Testis (tissue), 3 donors: Measurements from ENCODE around the gene CATSPER1. TPM values are rescaled to one million over a fixed set of nuclear protein-coding genes. Genes with fewer than 3 reads are reported as not detected.

ENCODE experiments used
- DNase-seq: peaks from one replicate; pipeline ENCODE4 v3.0.0-alpha.2; 2019
- H3K27ac ChIP-seq, 2 donors: fragments of 200-600 bp; sonication (generic); one replicate each; pipeline ENCODE4 v1.5.1; 2019
- H3K27me3 ChIP-seq: fragments of 200-600 bp; sonication (generic); one replicate; pipeline ENCODE4 v1.5.1; 2019
- H3K36me3 ChIP-seq: fragments of 200-600 bp; sonication (generic); one replicate; pipeline ENCODE4 v1.5.1; 2017; ENCODE audit warnings: low read depth; ENCODE audit errors: missing control alignments
- H3K4me1 ChIP-seq: fragments of 200-600 bp; sonication (generic); one replicate; pipeline ENCODE4 v1.5.1; 2019
- H3K4me3 ChIP-seq, 2 donors: fragments of 200-600 bp; sonication (generic); one replicate each; pipeline ENCODE4 v1.5.1; 2017 to 2019
- H3K9me3 ChIP-seq: fragments of 200-600 bp; sonication (generic); one replicate; pipeline ENCODE4 v1.5.1; 2017
- POLR2A ChIP-seq: fragments of 450-650 bp; IDR thresholded peaks from one replicate; pipeline ENCODE4 v1.6.1; 2017; ENCODE audit warnings: antibody characterized with exemption, mild to moderate bottlenecking, moderate library complexity
- WGBS, 2 donors: methylation state at CpG; one replicate each; pipeline ENCODE4 v1.1.5; 2018; 5-methylcytosine and 5-hydroxymethylcytosine counted together
- intact Hi-C: fragments of 100-400 bp; cut with DNase I; formaldehyde crosslinking; loops from one replicate; pipeline ENCODE4 v1.15.1; 2023; ENCODE audit warnings: low total_unique reads
- polyA plus RNA-seq: library from polyadenylated mRNA; stranded (reverse); fragments of 350-450 nt; fragmentation: Illumina TruSeq; extraction: RNeasy Lipid Tissue Mini Kit (QIAGEN cat#74804); gene quantifications from one replicate; pipeline ENCODE4 v1.2.3, GENCODE V29; 2014; ENCODE audit warnings: low read depth, low replicate concordance; ENCODE audit not compliant: insufficient read depth
- total RNA-seq, 2 donors: library from RNA; depleted of rRNA; stranded (reverse); fragments of >200 nt; gene quantifications; one replicate each; pipeline ENCODE4 v1.2.3, GENCODE V29; 2016
- TF ChIP-seq, protein P1 (sequence below), 3 experiments: fragments of 450-650 bp in 2 of 3; fragments of 200-600 bp in 1 of 3; sonication (generic) in 1 of 3; IDR thresholded peaks; one replicate each; pipeline ENCODE4 v1.5.1; 2016 to 2019; ENCODE audit warnings: antibody characterized with exemption in 3 of 3, mild to moderate bottlenecking in 2 of 3, moderate library complexity in 1 of 3

The CATSPER1 gene
- total and polyA plus RNA-seq, 3 donors from 2014 or later: 8.9 to 33.7 (median 12.5) TPM

DNA sequence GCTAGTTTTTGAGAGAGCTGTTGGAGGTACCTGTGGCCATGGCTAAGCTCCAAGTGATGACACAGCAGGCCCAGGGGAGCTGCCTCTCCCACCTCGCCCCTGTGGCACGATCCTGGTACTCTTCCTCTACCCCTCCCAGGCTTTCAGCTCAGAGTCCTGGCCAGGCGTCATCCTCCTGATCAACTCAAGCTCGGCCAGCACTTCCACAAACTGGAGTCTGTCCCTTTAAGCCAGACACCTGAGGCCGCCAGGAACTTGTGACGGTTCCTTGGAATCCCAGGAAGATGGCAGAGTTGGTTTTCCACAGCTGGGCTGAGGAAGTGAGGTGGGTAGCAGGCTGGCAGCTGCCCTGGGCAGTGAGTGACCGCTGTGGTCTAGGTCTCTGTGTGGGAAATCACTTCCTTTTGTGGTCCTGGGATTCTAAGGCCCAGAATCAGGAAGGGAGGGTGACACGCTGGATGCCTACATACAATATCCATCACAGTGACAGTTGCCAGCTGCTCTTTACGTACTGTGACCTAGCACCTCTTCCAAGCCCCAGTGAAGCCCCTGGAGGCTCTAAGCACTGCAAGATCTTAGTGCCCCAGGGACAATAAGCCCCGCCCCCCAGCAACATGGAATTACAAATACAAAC is 17.7 kb downstream of the CATSPER1 start:
- no peaks in the 10 kb centered on the region for H3K9me3 ChIP-seq
- peaks cover 11% of the 10 kb centered on the region for H3K4me1 ChIP-seq
- 63 to 74% methylated on average over 10 of the region's 10 CpGs for WGBS, 2 donors
- H3K27me3 ChIP-seq: no peaks in the 10 kb centered on the region
- H3K36me3 ChIP-seq: no peaks in the 10 kb centered on the region
- intact Hi-C loops: no loop called here
- DNase-seq: no peak
- no peak overlapping the region for H3K4me3 ChIP-seq
- no peak overlapping the region for H3K27ac ChIP-seq
- no peak for TF ChIP-seq POLR2A
- TF ChIP-seq, protein P1, sequence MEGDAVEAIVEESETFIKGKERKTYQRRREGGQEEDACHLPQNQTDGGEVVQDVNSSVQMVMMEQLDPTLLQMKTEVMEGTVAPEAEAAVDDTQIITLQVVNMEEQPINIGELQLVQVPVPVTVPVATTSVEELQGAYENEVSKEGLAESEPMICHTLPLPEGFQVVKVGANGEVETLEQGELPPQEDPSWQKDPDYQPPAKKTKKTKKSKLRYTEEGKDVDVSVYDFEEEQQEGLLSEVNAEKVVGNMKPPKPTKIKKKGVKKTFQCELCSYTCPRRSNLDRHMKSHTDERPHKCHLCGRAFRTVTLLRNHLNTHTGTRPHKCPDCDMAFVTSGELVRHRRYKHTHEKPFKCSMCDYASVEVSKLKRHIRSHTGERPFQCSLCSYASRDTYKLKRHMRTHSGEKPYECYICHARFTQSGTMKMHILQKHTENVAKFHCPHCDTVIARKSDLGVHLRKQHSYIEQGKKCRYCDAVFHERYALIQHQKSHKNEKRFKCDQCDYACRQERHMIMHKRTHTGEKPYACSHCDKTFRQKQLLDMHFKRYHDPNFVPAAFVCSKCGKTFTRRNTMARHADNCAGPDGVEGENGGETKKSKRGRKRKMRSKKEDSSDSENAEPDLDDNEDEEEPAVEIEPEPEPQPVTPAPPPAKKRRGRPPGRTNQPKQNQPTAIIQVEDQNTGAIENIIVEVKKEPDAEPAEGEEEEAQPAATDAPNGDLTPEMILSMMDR (IDR thresholded peaks at IDR 0.05): no peak

- Histone ChIP-seq H3K4me3 (no peak overlapping the region), H3K27ac (no peak overlapping the region), H3K9me3 (no peaks in the 10 kb centered on the region), H3K36me3 (no peaks in the 10 kb centered on the region), H3K27me3 (no peaks in the 10 kb centered on the region), H3K4me1 (peaks cover 11% of the 10 kb centered on the region)
- TF ChIP-seq, protein P1 (IDR thresholded peaks at IDR 0.05): no peak
- no peak for TF ChIP-seq POLR2A
- WGBS, 2 donors: 71 to 78% methylated on average over 2 of the region's 2 CpGs
- no peak for DNase-seq
- intact Hi-C loops: no loop called here
Observed at GRCh38 chr11:66008095-66008467, 18.2 kb downstream of the CATSPER1 start.

DNA sequence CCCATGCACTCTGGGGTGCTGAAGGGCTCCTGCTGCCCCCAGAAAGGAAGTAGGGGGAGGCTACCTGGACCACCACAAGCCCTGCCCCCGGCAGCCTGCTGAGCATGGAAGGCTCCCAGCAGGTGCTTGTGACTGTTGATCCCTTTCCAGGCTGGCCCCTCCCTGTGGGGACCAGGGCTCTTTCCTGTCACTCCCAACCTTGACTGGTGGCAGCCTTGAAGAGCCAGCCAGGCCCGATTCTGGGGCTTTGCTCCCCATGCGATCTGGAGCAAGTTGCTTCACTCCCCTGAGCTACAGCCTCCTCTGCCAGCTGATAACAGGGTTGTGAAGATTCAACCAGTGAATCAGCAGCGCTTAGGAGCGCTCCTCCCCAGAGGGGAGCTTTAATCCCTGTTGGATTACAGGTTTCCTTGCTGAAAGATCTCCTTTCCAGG is 19.1 kb downstream of the CATSPER1 start:
- peak; percentile 48 for DNase-seq
- TF ChIP-seq, protein P1 (IDR thresholded peaks at IDR 0.05): no peak
- no peak for TF ChIP-seq POLR2A
- Histone ChIP-seq H3K9me3 (no peaks in the 10 kb centered on the region), H3K27ac (no peak overlapping the region), H3K27me3 (no peaks in the 10 kb centered on the region), H3K4me1 (peaks cover 11% of the 10 kb centered on the region), H3K36me3 (no peaks in the 10 kb centered on the region), H3K4me3 (no peak overlapping the region)
- WGBS, 2 donors: 55% methylated on average over 5 of the region's 5 CpGs; no CpG with 5 or more reads in 1 of the 2 donors
- intact Hi-C loops: no loop called here

DNA sequence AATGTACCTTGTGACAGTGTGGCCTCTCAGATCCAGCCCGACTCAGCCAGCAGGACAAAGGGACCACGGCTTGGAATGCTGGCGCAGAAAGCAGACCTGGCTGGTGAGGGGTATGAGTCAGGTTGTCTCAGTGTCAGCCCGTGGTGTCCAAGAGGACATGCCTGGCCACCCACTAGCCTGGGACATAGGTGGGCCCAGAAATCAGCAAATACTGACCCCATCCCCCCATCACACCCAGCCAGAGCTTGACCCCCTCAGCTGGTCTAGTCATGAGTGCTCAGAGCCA is 19.4 kb downstream of the CATSPER1 start:
- no peak for DNase-seq
- intact Hi-C loops: no loop called here
- Histone ChIP-seq H3K36me3 (no peaks in the 10 kb centered on the region), H3K4me3 (no peak overlapping the region), H3K4me1 (peaks cover 11% of the 10 kb centered on the region), H3K27ac (no peak overlapping the region), H3K27me3 (no peaks in the 10 kb centered on the region), H3K9me3 (no peaks in the 10 kb centered on the region)
- TF ChIP-seq, protein P1 (IDR thresholded peaks at IDR 0.05): no peak
- no peak for TF ChIP-seq POLR2A
- WGBS, 2 donors: 76% methylated on average over 4 of the region's 4 CpGs; no CpG with 5 or more reads in 1 of the 2 donors
